Measurements from ENCODE around the gene POLR1A.
A peak's percentile ranks its signal among the peaks of the same experiment; 100 is the strongest.

Gene POLR1A

DNA sequence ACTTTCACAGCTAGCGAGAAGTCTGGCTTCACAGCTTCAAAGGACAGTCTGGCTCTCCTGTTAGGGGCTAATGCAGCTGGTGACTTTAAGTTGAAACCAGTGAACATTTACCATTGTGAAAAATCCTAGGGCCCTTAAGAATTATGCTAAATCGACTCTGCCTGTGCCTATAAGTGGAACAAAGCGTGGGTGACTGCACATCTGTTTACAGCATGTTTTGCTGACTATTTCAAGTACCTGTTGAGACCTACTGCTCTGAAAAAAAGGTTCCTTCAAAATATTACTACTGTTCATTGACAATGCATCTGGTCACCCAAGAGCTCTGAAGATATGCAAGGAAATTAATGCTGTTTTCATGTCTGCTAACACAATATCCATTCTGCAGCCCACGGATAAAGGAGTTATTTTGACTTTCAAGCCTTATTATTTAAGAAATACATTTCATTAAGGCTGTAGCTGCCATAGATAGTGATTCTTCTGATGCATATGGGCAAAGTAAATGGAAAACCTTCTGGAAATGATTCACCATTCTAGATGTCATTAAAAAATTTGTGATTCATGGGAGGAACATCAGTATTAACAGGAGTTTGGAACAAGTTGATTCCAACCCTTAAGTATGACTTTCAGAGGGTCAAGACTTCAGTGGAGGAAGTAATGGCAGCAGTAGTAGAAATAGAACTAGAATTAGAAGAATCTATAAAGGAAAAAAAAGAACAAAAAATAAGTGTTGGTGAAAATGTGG lies 48.9 kb downstream of the POLR1A start:
- no peak for DNase-seq

DNA sequence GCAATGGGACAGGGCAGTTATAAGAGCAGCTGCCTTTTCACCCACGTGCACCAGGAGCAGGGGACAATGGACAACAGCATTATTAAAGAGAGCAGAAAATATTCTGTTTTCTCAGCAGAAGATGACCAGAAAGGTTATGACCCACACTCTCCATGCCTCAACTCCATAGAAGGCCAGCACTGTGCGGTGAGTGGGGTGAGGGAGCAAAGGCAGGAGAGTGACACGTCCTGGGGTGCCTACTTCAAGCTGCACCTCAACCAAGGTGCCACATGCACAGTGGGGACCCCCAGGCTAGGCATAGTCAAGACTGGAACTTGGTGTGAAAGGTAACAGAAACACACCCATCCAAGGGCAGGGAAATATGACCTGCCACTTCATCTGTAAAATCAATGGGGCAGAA lies 50.4 kb downstream of the POLR1A start:
- no peak for DNase-seq

DNA sequence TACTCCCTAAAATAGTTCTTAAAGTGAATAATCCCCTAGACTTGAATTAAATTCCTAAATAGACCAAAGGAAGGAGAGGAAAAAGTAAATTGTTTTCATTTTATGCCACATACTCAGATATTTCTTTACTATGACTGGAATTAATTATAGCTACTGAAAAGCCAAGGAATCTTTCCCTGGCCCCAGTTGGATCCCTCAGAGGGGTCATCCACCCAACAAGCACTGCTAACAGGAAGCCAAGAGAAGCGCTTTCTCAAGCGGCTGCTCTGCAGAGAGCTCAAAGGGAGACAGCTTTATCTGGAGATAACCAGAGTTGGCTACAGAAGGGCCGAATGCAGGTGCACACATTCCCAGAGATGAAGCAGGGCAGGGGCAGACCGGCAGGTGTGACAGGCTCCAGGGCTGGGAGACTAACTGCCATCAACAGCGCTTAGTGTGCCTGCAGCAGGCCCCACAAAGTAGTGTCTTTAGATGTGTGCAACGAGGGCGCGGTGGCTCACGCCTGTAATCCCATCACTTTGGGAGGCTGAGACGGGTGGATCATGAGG lies 51.1 kb downstream of the POLR1A start:
- DNase-seq, result no peak

DNA sequence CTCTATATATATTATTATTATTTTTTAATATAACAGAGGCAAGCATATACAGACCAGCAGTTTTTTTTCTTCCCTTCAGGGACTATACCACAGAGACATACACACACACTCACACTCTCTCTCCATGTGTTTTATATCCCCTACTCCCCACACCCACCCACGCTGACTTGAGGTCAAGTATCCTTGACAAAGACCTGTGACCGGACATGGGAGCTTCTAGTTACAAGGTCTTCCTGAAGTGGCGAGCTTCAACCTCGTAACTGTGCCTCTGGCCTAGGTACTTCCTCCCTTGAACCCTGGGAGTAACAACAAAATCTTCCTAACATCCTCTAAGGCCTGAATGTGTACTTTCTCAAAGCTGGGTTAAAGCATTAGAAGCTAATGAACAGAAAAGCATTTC lies 52.5 kb downstream of the POLR1A start:
- no peak for DNase-seq

DNA sequence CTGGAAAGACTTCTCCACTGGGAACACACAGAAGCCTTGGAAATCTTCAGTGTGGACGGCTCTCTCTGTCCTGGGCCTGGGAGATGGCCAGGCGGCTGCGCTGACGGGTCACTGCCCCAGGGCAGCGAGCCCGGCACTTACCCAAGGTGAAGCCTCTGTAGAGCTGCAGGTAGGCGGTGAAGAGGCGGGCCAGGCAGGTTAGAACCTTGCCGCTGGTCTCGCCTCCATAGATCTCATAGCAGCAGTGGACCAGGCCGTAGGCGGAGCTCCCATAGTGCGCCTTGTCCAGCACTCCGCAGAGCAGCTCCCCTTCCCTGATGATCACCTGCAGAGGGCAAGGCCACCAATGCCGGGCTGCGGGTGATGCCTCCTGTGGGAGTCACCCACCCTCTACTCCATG lies 53.0 kb downstream of the POLR1A start:
- no peak for DNase-seq

DNA sequence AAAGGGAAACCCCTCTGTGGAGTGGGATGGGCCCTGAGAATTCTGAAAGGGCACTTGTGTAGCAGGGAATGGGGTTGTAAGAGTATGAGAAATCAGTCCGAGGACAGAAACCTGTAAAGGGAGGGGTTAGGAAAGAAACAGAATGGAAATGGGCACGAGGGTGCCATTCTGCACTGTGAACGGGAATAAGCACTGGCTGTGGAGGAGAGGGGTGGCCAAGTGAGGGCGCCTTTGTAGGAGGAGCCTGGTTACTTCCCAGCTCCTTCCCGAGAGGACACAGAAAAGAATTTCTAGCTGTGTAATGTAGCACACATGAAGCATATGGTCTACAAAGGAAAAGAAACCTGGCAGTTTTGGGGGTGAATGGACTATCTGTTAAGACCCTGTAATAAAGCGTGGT lies 53.4 kb downstream of the POLR1A start:
- no peak for DNase-seq

DNA sequence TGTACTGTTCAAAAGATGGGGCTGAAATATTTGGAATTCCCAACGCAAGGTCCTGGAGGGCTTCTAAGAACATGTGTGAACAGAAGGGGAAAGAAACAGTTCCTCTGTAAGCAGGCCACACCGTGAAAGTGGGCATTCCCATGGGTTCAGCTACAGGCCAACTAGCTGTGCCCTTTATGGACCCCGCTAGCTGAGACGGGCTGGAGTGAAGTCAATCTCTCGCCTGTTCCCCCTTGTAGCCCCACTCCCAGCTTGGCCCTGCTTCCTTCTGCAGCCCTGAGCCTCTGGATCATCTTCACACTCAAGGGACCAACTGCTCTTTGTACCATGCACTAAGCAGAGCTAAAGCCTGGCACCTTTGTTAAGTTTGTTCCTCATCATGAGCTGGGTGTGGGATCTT lies 55.4 kb downstream of the POLR1A start:
- DNase-seq, result peak; percentile 17 to 22

DNA sequence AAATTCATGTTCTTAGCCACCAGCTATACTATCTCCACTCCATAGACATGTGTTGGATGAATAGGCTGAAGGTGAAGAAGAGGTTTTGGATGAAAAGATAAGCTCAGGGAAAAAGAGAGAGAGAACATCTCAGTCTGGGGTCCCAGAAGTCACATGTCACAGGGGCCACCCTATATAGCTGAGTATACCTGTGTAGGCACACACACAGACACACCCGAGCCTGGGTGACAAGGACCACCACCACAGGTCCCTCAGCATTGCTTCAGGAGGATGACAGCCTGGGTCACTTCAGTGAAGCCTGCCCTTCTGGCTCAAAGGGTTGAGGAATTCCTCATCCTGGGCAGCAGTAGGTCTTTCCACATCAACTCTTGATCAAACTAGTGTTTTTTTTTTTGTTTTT lies 56.2 kb downstream of the POLR1A start:
- DNase-seq, result no peak

DNA sequence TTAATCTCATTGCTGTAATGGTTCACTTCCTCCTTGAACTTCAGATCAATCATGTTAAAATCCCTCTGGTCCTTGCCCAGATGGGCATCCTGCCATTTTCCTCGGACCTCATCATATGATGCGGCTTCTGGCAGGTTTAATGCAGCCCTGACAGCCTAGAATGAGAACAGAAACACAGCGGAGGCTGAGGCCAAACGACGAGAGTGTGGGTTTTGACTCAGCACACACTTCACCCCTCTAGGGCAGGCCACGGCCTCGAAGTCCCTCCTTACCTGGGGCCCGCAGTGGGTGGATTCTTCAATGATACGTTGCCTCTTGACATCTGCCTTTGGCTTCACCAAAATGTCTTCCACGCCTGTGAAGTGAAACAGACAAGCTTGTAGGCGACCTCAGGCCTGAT lies 56.8 kb downstream of the POLR1A start:
- no peak for DNase-seq

DNA sequence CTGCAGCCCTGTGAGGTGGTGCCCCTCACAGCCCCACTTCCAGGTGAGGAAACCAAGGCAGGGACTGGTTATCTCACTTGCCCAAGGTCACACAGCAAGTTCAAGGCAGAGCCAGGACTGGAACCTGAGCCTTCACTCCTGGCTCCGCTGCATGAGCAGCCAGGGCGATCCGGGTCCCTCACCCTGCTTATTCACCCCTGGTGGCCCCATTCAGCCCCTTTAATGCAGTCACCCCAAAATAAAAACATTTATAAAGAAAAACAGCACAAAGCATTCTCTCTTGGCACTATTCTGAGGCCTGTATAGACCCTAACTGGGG lies 57.3 kb downstream of the POLR1A start:
- no peak for DNase-seq

DNA sequence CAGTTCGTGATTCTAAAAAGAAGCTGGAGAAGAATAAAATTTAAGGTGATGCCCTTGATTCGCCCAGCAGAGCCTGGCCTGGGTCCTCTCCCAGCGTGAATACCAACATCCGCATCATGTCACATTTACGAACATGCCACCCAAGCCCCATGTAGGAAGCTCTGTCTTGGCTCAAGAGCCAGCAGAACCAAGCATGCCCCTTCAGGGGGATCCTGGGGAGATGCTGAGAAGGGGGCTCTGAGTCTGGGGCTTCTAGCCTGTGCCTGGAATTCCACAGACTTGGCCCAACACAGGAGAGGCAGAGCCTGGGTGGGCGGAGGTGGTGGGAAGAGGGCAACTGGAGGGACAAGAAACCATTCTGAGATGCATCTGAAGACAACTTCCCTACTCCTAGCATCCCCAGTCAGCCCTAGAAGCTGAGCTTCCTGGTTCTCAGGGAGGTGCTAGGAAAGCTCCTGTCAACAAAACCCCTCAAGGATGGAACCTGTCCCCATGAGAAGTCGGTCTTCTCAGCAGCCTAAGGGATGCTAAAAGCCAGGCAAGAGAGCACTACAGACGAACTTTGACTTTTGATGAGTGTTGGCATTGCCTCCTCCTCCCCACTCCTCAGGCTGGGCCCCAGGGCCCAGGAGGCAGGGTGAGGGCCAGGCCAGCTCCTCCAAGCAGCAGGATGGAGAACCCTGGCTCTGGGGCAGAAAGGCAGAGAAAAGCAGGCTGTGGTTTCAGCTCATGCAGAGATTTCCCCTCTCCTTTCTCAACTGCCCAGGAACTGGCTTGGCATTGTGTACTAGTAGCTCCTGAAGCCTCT lies 57.9 kb downstream of the POLR1A start:
- no peak for DNase-seq

DNA sequence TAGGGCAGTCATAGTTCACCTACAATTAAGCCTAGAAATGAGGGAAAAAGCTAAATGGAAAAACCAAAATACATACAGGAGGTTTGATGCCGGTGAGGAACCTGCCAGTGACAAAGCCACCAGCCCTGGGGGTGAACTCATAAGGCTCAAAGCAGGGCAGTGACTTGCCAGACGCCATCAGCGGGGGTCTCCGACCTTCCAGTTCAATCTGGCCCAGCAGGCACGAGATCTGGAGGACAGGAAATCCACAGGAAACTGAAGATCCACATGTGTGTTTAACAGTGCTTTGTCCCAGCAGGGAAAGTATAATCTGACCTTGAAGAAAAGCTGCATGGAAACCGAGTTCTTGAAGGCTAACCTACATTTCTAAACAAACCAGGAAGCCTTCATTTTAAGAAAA lies 60.1 kb downstream of the POLR1A start:
- no peak for DNase-seq

DNA sequence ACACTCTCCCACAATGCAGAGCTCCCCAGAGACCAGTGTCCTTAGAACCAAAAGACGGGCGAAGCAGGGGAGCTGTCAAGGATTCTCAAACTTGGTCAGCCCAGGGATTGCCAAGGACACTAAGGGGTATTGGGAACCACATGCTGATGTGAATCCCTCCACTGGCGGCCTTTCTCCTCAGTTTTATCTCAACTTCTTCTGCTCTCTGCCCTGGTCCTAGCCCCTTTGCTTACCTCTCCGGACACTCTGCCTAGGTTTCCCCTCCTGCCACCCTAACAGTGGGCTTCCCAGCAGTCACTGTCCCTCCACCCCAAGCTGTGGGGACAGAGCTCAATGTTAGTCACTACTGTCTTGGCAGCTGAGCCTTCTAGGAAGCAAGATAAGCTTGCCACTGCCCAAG lies 61.1 kb downstream of the POLR1A start:
- no peak for DNase-seq

DNA sequence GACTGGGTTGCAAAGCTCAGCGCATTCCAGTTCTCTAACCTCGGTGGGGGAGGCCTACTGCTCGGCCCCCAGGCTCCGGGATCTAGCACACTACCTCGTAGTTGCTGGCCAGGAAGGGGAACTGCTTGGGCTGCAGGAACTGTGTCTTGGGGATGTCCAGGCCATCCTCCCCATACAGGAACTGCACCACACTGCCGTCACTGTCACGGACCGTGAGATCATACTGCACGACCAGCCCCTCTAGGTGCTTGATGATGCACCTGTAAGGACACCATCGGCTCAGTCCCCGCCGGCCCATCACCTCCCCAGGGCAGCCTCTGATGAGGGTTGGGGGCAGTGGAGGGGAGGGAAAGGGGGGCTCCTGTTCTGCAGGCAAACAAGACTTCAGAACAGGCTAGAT lies 61.6 kb downstream of the POLR1A start:
- no peak for DNase-seq

DNA sequence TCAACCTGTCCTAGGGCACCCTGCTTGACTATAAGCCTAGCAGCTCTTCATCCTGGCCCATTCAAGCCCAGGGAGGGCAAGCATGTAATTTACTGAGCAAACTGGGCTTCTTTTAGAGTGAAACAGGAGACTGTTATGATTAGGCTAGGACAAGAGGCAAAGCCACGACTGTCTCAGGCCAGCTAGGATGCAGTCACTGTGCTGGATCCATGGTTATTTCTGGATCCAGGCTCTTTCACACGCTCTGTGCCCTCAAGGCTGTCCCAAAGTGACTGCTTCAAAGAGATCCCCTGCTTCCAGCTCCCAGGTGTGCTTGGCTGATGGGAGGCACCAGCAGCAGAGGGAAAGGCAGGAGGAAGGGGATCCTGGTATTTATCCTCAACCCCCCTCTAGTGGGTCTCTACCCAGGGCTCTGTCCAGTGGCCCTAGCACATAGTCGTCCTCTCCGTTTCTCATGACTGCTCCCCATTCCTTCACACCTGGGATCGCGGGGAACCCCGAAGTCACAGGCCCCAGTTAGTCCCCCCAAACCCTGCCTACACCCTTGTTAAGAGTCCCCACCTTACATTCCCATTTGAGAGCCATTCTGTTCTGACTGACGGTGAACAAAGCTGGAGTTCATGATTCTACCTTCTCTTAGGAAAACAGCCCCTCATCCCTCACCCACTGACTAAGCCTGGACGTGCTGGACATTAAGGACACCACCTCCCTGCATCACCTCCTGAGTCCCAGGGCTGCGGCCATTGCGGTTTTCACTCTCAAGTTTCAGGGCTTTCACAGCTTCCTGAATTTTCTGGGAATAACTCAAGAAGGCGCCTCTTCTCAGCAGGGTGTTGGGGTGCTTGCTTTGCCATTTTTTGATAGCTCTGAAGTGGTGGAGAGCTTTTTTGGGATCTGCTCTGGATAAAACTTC lies 63.2 kb downstream of the POLR1A start:
- DNase-seq, result no peak

DNA sequence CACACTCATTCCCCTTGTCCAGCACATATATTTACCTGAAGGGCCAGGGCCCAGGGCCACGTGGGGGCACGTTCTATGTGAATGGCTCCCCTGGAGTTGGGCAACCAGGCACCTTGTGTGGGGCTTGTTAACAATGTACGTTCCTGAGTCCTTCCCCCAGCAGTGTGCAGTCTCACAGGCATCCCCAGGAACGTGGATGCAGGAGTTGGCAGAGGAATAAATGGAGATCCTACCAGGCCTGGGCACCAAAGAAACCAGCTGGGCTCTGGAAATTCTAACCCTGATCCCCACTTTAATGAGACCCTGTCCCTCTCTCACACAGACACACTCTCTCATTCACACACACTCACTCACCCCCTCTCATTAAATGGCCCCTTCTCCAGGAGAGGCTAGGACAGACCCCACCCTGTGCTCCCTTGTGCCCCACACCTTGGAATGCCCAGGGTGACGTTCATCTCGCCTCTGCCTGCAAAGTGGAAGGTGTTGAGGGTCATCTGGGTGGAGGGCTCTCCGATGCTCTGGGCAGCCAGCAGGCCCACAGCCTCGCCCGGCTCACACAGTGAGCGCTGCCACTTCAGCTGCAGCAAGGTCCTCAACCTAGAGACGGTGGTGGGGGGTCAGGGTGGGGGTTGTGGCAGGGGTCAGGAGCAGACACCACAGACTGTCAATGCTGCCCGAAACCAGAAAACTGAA lies 65.6 kb downstream of the POLR1A start:
- no peak for DNase-seq

DNA sequence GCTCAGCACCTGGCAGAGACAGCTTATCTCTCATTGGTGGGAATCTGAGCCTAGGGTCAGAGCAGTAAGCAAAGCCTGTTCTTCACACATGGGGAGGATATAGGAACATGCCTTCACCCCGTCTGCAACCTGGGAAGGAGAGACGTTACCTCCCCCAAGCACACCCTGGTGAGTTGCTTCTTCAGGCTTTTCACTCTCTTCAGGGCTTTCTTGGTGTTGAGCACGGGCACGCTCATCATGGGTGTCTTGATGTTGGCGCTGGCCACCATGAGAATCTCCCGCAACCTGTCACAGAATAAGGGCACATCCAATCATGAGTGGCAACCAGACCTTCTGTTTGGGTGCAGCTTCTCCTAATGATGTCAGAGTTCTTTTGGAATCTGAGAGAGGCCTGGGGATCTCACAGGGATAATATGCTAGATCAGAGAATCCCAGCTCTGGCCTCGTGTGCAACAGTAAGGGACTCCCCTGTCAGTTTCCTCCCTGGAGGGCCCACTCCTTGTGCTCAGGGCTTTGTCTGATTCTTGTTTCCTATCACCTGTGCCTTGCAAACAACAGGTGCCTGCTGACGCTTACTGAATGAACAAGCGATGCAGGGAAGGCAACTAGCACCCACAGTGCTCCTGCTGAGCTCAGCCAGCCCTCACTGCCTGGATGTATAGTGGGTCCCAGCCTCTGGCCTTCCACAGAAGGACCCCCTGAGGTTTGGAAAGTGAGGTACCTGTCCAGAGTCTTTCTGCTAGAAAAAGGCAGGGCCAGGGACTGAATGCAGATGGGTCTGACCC lies 66.3 kb downstream of the POLR1A start:
- DNase-seq, result no peak

DNA sequence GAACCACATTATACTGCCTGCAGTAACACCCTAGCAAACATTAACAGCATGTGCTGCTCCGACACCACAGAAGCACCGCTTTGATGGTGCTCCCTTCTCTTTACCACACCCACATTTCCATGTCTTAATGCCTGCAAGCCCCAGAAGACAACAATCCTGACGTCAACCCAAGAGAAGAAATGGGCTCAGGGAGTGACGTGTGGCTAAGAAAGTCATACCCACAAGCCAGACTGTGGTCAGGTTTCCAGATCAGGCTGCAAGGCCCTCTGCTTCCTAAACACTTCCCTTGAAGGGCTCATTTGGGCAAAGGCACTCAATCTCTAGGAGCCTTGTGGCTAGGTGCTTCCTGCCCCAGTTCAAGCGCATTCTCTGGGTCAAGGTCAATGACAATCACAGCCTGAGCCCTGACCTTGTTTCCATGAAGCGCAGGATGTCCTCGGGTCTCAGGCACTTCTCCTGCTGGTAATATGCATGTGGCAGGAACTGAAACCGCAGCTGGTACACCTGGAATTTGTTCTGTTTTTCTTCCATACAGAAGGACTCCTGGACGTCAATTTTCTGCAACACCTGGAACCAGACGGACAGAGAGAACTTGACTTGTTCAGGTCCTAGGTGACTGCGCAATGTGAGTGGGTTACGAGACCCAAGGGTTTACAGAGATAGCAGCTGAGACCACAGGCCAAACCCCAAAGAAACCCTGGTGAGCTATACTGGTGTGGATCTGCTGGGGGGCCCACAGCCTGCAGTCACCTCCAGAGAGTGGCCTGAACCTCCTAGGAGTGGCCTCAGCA lies 67.2 kb downstream of the POLR1A start:
- peak; percentile 74 to 88 for DNase-seq

DNA sequence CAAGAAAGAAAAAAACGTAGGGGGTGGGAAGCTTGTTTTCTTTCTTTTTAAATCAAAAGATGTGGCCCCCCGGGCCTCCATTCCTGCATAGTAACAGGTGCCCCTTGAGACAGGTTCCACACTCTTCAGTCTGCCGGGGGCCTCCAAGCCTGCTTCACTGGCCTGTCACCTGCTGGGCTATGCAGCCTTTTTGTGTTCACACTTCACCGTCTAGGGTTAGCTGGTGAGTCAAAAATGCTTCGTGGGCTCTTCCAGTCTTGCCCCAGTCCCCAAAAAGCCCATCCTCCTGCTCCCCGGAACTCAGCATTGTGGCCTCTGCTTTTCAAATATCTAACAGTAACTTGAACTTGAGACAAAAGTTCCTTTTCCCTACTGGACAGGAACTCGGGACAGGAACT lies 67.9 kb downstream of the POLR1A start:
- peak; percentile 35 to 50 for DNase-seq

DNA sequence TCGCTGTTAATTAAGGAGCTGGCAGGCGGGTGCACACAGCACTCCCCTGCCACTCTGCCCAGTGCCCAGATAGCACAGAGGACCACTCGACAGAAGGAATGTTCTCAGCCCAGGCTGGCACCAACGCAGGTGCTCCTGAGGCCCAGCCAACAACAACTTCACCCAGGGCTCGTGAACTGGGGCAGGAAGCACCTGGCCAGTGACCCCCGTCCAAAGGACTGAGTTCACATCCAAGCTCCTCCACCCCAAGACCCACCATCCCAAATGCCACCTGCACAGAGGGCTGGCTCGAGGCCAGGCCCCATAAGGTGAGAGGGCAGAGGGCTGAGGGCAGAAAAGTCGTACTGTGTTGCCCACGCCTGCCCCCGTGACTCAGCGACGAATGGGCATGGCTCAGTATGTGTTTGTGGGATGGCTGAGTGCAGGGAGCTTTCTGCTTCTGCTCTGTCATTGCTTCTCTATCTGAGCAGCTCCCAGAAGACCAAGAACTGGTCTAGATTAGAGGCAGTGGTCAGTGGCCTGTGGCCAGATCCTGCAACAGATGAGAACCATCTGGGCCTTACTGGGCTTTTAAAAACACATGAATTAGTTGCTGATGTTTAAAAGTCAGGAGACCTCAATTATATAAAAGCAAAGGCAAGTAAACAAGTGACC lies 68.4 kb downstream of the POLR1A start:
- DNase-seq, result peak; percentile 77 to 89

Measured in inflammatory macrophage treated with lipopolysaccharide for 1 hour (primary cell).